GM12892 (cell line): Measurements from ENCODE around the gene UBE2F.
A peak's percentile ranks its signal among the peaks of the same experiment; 100 is the strongest.
"Not testable (repeated sequence)": the region's sequence is repeated elsewhere in the genome, so short reads cannot be mapped to it uniquely, and the experiment has no call there.

Source experiments
- DNase-seq: peaks from one replicate; pipeline ENCODE4 v3.0.0; 2011; ENCODE audit not compliant: insufficient read length
- FAIRE-seq: peaks from 2 replicates; lab custom pipeline; 2011; peaks lifted over from hg19 to GRCh38; lab: Jason Lieb, UNC
- POLR2A ChIP-seq: IDR thresholded peaks from 2 replicates; pipeline ENCODE4 v1.6.1; 2011; ENCODE audit warnings: low read depth, low read length, control low read depth
- POLR2AphosphoS5 ChIP-seq: IDR thresholded peaks from 2 replicates; pipeline ENCODE4 v1.6.1; 2011; ENCODE audit warnings: low read depth, low read length, control low read depth
- TAF1 ChIP-seq: IDR thresholded peaks from 2 replicates; pipeline ENCODE4 v1.6.1; 2011; ENCODE audit warnings: low read depth, mild to moderate bottlenecking, control low read depth, low read length, borderline replicate concordance

The UBE2F gene

DNA sequence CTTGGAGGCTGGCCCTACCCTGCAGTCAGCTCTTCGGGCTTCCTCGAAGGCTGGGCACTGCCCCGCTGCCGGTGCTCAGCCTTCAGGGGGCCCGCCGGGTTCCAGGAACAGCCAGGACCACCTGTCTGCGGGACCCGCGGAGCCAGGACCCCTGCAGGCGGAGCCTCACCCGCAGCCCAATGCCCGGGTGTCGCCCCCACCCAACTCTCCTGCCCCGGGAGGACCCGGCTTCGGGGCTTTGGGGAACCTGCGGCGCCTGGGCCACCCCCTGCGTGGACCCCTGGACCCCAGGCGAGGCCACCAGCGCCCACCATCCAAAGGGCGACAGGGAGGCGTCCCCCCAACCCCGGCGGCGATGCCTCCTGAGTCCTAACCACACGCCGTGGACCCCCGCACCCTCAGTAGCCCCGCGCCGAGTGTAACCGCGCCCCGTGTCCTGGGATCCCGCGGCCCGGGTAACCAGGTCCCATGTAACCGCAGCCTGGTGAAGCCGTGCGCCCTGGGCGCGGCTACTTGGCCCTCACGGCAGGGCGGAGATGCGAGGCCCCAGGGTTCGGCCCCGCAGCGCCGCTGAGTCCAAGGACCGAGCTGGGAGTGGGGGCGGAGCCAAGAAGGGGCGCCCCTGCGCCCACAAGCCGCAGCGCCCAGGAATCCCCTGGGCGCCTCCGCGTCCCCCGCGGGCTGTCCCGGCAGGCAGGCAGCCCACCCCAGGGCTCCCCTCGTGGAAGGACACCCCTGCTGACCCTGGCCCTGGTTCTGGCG is 11.0 kb upstream of the UBE2F start:
- DNase-seq, result no peak
- no peak for FAIRE-seq
- TF ChIP-seq POLR2AphosphoS5, result no peak
- no peak for TF ChIP-seq TAF1
- TF ChIP-seq POLR2A, result no peak

DNA sequence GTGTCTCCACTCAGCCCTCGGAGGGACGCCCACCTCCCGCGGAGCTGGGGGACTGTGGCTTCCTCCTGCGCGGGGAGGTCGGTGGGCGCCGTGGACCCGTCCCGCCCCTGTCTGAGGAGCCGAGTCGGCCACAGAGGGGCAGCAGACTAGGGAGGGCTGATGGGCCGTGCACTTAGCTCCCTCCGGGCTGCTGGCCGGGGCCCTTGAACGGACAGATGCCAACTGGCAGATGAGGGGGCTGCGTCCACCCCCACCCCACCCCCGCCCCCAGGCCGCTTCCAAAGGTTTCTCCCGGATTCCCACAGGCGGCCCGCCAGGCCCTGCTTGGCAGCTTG is 10.4 kb upstream of the UBE2F start:
- FAIRE-seq, result no peak
- TF ChIP-seq POLR2A, result no peak
- TF ChIP-seq POLR2AphosphoS5, result no peak
- TF ChIP-seq TAF1, result no peak
- DNase-seq, result no peak

DNA sequence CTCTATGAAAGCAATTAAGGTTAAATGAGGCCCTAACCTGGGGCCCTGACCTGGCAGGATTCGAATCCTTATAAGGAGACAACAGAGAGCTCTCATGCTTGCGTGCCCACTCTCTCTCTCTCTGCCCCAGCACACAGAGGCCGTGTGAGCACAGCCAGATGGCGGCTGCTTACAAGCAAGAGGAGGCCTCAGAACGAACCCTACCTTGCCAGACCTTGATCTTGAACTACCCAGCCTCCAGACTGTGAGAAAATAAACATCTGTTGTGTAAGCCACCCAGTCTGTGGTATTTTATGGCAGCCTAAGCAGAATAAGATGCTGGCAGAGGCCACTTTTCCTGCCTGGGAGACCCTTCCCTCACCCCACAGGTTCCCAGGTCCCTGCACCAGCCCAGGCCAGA is 5.2 kb upstream of the UBE2F start:
- DNase-seq, result no peak
- TF ChIP-seq TAF1 (no peak), POLR2AphosphoS5 (no peak), POLR2A (no peak)
- no peak for FAIRE-seq

DNA sequence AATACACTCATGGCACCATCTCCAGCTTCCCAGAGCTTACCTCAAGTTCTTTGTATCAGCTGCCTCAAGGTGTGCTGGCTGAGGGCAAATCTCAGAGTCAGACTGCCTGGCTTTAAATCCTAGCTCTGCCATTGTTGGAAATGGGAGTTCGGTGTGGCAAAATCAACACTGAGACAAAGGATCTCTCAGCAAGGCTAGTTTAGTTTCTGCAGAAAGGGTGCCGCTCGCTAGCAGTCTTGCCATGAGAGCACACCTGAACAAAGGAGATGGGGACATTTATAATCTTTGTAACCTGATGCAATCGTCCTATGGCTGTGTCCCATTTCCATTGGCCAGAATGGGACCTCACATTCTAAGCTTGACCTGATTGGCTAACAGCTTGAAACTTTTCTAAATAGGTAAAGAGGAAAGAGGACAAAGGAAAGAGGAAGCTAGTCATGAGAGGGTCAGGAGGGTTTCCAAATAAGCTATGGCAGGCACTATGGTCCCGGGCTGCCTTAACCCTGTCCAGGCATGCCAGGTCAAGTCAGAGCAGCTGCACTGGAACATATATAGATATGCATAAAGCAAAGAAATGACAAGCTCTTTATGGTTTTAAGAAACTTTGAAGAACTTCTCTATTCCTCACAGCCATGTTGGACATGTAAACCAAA is 4.3 kb upstream of the UBE2F start:
- TF ChIP-seq POLR2A (no peak), POLR2AphosphoS5 (no peak), TAF1 (no peak)
- DNase-seq (no peak), FAIRE-seq (no peak)

DNA sequence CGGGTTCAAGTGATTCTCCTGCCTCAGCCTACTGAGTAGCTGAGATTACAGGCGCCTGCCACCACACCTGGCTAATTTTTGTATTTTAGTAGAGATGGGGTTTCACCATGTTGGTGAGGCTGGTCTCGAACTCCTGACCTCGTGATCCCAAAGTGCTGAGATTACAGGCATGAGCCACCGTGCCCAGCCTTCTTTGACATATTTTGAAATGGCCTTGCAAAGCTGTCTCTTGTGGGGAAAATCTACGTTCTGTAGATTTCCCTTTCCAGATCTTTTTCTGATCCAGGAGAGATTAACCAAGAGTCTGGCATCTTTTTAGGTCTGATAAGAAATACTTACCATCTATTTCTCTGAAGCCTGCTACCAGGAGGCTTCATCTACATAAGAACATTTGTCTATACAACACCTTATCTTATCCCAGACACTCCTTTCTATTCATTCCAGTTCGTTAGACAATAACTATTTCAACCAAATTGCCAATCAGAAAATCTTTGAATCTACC is 3.3 kb upstream of the UBE2F start:
- not testable (repeated sequence) for DNase-seq, FAIRE-seq

DNA sequence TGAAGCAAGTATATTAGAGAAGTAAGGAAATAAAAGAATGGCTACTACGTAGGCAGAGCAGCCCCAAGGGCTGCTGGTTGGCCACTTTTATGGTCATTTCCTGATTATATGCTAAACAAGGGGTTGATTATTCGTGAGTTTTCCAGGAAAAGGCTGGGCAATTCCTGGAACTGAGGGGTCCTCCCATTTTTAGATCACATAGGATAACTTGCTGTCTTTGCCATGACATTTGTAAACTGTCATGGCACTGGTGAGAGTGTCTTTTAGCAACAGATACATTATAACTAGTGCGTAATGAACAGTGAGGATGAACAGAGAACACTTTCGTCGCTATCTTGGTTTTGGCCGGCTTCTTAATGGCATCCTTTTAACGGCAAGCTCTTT is 2.6 kb upstream of the UBE2F start:
- no peak for DNase-seq
- FAIRE-seq, result no peak
- TF ChIP-seq POLR2AphosphoS5 (no peak), POLR2A (no peak), TAF1 (no peak)

DNA sequence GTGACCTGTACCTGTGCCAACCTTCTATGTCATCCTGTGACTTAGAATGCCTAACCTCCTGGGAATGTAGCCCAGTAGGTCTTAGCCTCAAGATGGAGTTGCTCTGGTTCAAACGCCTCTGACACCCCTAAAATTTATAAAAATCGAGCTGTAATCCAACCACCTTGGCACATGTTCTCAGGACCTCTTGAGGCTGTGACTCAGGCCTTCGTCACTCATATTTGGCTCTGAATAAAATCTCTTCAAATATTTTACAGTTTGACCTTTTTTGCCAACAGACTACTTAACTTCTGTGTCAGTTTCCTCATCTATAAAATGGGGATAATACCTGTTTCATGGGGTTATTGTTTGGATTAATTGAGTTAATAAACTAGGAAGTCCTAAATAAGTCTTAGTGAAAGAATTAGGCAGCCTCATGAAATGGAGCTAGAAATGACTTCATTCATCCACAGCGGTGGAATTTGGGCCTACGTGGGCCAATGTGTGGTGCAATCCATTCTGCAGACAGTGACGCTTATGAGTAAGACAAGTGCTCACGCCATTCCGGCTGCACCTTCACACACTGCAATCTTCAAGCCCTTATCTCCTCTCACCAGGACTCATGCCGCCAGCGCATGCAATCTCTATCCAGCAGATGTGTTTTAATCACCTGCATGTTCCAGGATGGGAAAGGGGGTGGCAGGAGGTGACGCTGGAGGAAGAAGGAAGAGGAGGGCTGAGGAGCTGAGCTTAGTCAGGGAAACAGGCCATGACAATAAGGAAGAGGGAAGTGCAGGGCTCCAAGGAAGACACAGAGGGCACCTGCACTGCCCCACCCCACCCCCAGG is 2.0 kb upstream of the UBE2F start:
- FAIRE-seq (no peak), DNase-seq (no peak)
- TF ChIP-seq POLR2AphosphoS5 (no peak), POLR2A (no peak), TAF1 (no peak)

DNA sequence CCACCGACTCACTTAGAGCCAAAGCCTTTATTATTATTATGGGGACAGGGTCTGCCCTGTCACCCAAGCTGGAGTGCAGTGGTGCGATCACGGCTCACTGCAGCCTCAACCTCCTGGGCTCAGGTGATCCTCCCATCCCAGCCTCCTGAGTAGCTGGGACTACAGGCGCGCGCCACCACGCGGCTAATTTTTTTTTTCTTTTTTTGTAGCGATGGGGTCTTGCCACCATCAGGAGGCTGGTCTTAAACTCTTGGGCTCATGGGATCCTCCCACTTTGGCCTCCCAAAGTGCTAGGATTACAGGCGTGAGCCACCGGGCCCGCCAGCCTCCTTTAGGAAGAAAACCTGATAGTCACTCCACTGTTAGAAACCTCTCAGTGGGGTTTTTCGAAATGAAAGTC is 970 bp upstream of the UBE2F start:
- not testable (repeated sequence) for DNase-seq, FAIRE-seq

DNA sequence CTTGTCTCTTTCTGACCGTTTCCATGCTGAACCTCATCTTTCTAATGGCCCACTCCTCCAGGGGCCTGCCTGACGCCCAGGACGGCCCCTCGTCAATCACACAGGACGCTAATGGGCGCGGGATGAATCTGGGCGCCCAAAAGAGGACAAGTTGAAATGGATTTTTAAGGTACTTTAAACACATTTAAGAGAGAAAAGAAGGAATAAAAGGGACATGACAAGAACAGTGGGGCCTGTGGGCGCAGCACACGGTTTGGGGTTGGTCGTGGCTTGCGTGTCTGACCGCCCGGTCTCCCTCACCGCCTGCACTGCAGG is 607 bp upstream of the UBE2F start:
- TF ChIP-seq POLR2A (no peak), POLR2AphosphoS5 (no peak), TAF1 (no peak)
- DNase-seq, result no peak

DNA sequence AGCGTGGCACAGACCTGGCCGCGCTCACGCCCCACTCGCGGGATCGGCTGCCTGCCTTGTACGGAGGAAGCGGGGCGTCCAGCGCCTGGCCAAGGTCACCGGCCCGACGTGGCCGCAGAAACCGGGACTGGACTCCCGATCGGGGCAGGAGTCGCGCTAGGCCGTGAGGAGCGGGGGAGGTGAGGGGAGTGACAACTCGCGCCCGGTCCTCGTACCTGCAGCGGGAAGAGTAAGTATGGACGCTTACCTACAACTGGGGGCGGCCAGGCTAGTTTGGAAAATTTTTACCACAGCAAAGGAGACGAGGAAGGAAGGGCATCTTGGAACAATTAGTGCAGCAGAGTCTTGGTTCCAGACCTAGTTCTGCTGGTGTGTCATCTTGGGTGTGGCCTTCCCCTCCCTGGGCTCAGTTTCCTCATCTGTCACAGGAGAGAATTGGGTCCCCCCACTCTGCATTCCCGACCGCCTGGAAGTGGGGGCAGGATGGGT is 693 bp downstream of the UBE2F start:
- TF ChIP-seq TAF1 (no peak), POLR2A (no peak), POLR2AphosphoS5 (no peak)
- FAIRE-seq (no peak), DNase-seq (no peak)

More for the DNA sequence above, 607 bp upstream of the UBE2F start:
- FAIRE-seq, result no peak

DNA sequence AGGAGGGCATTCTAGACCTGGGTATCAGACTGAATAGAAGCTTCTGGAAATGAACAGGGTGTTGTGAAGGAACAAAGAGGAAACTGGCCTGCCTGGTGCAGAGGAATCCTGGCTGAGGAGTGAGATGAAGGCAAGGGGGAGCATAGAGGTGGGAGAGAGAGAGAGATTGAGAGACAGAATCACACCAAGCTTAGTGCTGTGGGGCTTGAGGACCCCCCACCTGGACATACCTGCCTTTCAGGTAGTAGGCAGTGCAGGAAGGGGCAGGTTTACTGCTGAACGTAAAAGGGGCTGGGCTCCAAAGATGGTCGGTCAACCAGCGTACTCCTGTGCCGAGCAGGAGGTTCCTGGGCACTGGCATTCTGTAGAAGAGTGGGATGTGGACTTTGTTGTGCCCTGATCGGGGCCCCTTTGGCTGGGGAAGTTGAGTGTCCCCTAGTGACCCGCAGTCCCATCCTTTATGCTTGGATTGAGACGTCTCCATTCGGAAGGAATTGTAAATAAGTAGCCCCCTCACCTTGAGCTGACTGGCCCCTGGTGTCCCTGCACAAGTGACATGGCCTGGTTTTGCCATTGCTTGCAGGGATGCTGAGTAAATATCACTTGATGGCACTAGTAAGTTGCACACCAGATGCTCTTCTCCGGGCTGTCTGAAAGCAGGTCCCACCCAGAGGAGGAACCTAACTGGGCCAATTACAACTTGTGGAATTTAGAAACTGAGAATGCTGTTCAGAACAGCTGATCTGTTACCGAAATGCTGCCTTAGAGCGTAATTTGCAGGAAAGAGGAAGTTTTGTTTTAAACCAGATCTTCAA is 1.4 kb downstream of the UBE2F start:
- DNase-seq (peak; percentile 53), FAIRE-seq (peak; percentile 87)
- TF ChIP-seq POLR2A (no peak), POLR2AphosphoS5 (no peak), TAF1 (no peak)
